Tibial nerve (tissue), 4 donors: ENCODE data around the gene FBXW2. TPM values are rescaled to one million over a fixed set of nuclear protein-coding genes. Genes with fewer than 3 reads are reported as not detected.

Experiments used
- DNase-seq, 2 donors: peaks; one replicate each; pipeline ENCODE4 v3.0.0-alpha.2; 2019; ENCODE audit warnings: low spot score in 2 of 2
- H3K27ac ChIP-seq, 4 donors: fragments of 200-600 bp; sonication (generic) in 3 of 4; one replicate each; pipeline ENCODE4 v1.5.1; 2017 to 2019; ENCODE audit warnings: mild to moderate bottlenecking in 1 of 4
- H3K27me3 ChIP-seq, 2 donors: fragments of 200-600 bp; sonication (generic) in 1 of 2; one replicate each; pipeline versions ENCODE4 v1.5.1 to v1.6.0; 2017 to 2019
- H3K36me3 ChIP-seq, 3 donors: fragments of 200-600 bp; sonication (generic); one replicate each; pipeline ENCODE4 v1.5.1; 2018 to 2019
- H3K4me1 ChIP-seq, 4 donors: fragments of 200-600 bp; sonication (generic) in 3 of 4; one replicate each; pipeline ENCODE4 v1.5.1; 2017 to 2019
- H3K4me3 ChIP-seq, 4 donors: fragments of 200-600 bp; sonication (generic) in 3 of 4; one replicate each; pipeline ENCODE4 v1.5.1; 2017 to 2019; ENCODE audit warnings: mild to moderate bottlenecking in 1 of 4, moderate library complexity in 1 of 4
- H3K9me3 ChIP-seq, 4 donors: fragments of 200-600 bp; sonication (generic) in 3 of 4; one replicate each; pipeline ENCODE4 v1.5.1; 2017 to 2019
- EP300 ChIP-seq, 2 donors: sonication (generic); formaldehyde crosslinking; IDR thresholded peaks; one replicate each; pipeline ENCODE4 v1.6.1; 2017; ENCODE audit warnings: antibody characterized with exemption in 2 of 2, mild to moderate bottlenecking in 1 of 2
- POLR2A ChIP-seq, 2 donors: fragments of 450-650 bp; IDR thresholded peaks; one replicate each; pipeline ENCODE4 v1.6.1; 2017; ENCODE audit warnings: antibody characterized with exemption in 2 of 2, mild to moderate bottlenecking in 2 of 2, moderate library complexity in 2 of 2
- WGBS, 2 donors: methylation state at CpG; one replicate each; pipeline ENCODE4 v1.1.5; 2018; 5-methylcytosine and 5-hydroxymethylcytosine counted together
- total RNA-seq, 4 donors: library from RNA; depleted of rRNA; stranded (reverse); fragments of >200 nt; gene quantifications; one replicate each; pipeline ENCODE4 v1.1.0, GENCODE V29; 2016
- TF ChIP-seq, protein P1 (sequence below), 5 experiments: fragments of 200-600 bp in 3 of 5; fragments of 450-650 bp in 2 of 5; sonication (generic) in 3 of 5; IDR thresholded peaks; one replicate each; pipeline ENCODE4 v1.5.1; 2016 to 2019; ENCODE audit warnings: antibody characterized with exemption in 5 of 5, mild to moderate bottlenecking in 3 of 5, moderate library complexity in 2 of 5

Gene FBXW2
- total RNA-seq, 4 donors from 2014 or later: 33.9 to 56.6 (median 45.7) TPM

DNA sequence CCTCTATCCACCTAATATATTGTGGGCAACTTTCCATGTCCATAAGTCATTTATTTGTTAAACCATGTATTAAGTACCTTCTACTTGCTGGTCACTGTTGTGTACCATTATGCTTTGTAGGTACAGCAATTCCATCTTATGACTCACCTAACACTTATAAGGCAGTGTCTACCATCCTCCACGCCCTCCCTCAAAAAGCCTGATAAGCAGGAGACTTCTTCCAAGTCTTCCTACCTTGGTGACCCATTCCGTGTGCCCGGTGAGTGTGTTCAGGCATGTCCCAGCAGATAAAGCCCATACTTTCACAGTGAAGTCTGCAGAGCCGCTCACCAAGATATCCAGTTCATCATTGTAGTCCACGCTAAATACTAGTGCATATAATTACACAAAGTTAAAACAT lies 17.4 kb downstream of the FBXW2 start:
- no peak for DNase-seq
- TF ChIP-seq, protein P1, sequence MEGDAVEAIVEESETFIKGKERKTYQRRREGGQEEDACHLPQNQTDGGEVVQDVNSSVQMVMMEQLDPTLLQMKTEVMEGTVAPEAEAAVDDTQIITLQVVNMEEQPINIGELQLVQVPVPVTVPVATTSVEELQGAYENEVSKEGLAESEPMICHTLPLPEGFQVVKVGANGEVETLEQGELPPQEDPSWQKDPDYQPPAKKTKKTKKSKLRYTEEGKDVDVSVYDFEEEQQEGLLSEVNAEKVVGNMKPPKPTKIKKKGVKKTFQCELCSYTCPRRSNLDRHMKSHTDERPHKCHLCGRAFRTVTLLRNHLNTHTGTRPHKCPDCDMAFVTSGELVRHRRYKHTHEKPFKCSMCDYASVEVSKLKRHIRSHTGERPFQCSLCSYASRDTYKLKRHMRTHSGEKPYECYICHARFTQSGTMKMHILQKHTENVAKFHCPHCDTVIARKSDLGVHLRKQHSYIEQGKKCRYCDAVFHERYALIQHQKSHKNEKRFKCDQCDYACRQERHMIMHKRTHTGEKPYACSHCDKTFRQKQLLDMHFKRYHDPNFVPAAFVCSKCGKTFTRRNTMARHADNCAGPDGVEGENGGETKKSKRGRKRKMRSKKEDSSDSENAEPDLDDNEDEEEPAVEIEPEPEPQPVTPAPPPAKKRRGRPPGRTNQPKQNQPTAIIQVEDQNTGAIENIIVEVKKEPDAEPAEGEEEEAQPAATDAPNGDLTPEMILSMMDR (IDR thresholded peaks at IDR 0.05): no peak
- TF ChIP-seq POLR2A (IDR thresholded peaks at IDR 0.05) (no peak), EP300 (IDR thresholded peaks at IDR 0.05) (no peak)
- Histone ChIP-seq H3K9me3 (no peaks in the 10 kb centered on the region), H3K27ac (no peak overlapping the region), H3K36me3 (peaks cover 0 to 82% (median 2%) of the 10 kb centered on the region in 3 donors), H3K4me3 (no peak overlapping the region), H3K4me1 (no peaks in the 10 kb centered on the region), H3K27me3 (no peaks in the 10 kb centered on the region)
- WGBS, 2 donors: 98% methylated on average over 5 of the region's 5 CpGs

DNA sequence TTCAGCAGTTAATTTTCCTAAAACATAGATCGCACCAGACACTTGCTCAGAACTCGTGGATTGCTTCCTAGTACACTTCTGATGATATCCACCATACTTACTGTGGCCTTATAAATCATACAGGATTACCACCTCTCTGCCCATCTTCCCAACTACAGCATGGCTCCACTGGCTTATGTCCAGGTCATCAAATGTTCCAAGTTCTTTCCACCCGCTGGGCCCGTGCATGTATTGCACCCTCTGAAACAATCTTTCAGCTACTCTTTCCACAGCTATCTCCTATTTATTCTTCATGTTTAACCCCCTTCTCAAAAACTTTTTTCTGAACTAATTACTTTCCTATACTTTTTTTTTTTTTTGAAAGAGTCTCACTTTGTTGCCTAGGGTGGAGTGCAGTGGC lies 18.5 kb downstream of the FBXW2 start:
- DNase-seq: no peak
- Histone ChIP-seq H3K4me1 (no peaks in the 10 kb centered on the region), H3K9me3 (no peaks in the 10 kb centered on the region), H3K27ac (no peak overlapping the region), H3K36me3 (peaks cover 0 to 90% (median 2%) of the 10 kb centered on the region in 3 donors), H3K27me3 (no peaks in the 10 kb centered on the region), H3K4me3 (no peak overlapping the region)
- no peak for TF ChIP-seq EP300 (IDR thresholded peaks at IDR 0.05)
- no peak for TF ChIP-seq POLR2A (IDR thresholded peaks at IDR 0.05)
- TF ChIP-seq, protein P1 (IDR thresholded peaks at IDR 0.05): no peak
- WGBS, 2 donors: 82 to 85% methylated on average over 4 of the region's 4 CpGs

DNA sequence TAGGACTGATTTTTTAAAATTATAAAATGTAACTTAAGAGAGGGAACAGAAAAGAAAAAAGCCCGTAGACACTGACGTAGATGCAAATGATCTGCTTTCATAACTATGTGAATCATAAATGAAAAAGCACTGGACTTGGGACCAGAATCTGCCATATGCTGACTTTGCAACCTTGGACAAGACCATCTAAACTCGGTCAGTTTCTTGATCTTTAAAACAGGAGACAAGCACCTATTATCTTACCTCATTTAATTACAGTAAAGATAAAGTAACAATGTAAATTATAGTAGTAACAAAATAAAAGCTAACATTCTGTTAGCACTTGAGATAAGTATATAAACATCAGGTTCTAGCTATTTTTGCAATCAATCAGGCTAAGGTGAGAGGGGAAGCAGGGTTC lies 20.0 kb downstream of the FBXW2 start:
- no peak overlapping the region for H3K4me3 ChIP-seq
- no peaks in the 10 kb centered on the region for H3K4me1 ChIP-seq
- H3K9me3 ChIP-seq: no peaks in the 10 kb centered on the region
- H3K27me3 ChIP-seq: no peaks in the 10 kb centered on the region
- no peak for DNase-seq
- WGBS, 2 donors: 85 to 88% methylated on average over 3 of the region's 3 CpGs
- TF ChIP-seq POLR2A (IDR thresholded peaks at IDR 0.05) (no peak), EP300 (IDR thresholded peaks at IDR 0.05) (no peak)
- TF ChIP-seq, protein P1 (IDR thresholded peaks at IDR 0.05): no peak
- peaks cover 2 to 97% (median 6%) of the 10 kb centered on the region in 3 donors for H3K36me3 ChIP-seq
- H3K27ac ChIP-seq: no peak overlapping the region

DNA sequence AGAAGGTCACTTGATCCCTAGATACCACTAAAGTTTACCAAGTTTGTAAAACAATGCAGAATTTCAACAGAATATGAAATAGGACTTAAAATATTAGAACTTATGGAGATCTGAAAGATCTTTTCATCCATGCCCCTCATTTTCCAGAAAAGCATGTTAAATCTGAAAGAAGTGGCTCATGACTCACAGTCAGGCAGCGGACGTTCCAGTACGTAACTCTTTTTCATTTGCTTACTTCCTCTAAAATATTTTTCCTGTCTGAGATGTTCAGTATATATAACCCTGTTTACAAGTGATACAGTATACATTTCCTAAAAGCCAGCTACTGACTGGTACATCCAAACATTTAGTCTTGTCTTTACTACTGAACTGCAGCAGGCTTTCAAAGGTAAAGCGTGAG lies 22.3 kb downstream of the FBXW2 start:
- TF ChIP-seq POLR2A (IDR thresholded peaks at IDR 0.05) (no peak), EP300 (IDR thresholded peaks at IDR 0.05) (no peak)
- TF ChIP-seq, protein P1 (IDR thresholded peaks at IDR 0.05): no peak
- Histone ChIP-seq H3K9me3 (no peaks in the 10 kb centered on the region), H3K27ac (no peak overlapping the region), H3K27me3 (no peaks in the 10 kb centered on the region), H3K4me1 (no peaks in the 10 kb centered on the region), H3K36me3 (peaks cover 0 to 96% (median 6%) of the 10 kb centered on the region in 3 donors), H3K4me3 (no peak overlapping the region)
- WGBS, 2 donors: 87 to 88% methylated on average over 4 of the region's 4 CpGs
- DNase-seq: no peak

DNA sequence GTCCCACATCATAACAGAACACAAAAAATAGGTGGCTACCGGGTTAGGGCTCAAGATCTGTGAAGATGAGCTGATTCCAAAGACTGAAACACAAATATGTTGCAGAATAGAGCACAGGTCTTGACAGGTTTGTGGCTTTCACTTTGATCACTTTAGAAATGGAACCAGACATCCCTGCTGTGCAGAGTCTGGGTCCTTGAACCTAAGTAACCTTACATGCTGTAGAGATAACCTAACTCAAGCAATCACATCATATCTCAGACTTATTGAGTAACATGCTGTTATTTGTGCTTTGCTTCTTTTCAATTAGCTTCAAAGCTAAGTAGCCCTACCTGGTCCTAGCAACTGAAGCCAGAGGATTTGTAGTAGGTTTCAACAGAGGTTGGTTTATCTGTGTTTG lies 24.3 kb downstream of the FBXW2 start:
- TF ChIP-seq, protein P1 (IDR thresholded peaks at IDR 0.05): no peak
- no peak for TF ChIP-seq EP300 (IDR thresholded peaks at IDR 0.05)
- no peak for TF ChIP-seq POLR2A (IDR thresholded peaks at IDR 0.05)
- Histone ChIP-seq H3K4me3 (no peak overlapping the region), H3K4me1 (no peaks in the 10 kb centered on the region), H3K27ac (no peak overlapping the region), H3K36me3 (peaks cover 0 to 97% (median 15%) of the 10 kb centered on the region in 3 donors), H3K9me3 (no peaks in the 10 kb centered on the region), H3K27me3 (no peaks in the 10 kb centered on the region)
- WGBS, 2 donors: 93 to 97% methylated on average over 1 of the region's 1 CpG
- DNase-seq: no peak
